H9 (cell line): ENCODE data around the gene SNRNP70. TPM values are rescaled to one million over a fixed set of nuclear protein-coding genes. Genes with fewer than 3 reads are reported as not detected.

Source experiments
- DNase-seq: peaks from one replicate; pipeline ENCODE4 v3.0.0-alpha.2; 2017
- H2AFZ ChIP-seq: one replicate; pipeline ENCODE4 v1.6.1; 2013; ENCODE audit warnings: mild to moderate bottlenecking, low read length, control low read depth, moderate library complexity
- H2AK5ac ChIP-seq: 2 replicates; pipeline ENCODE4 v1.6.1; 2013; ENCODE audit warnings: low read length, control low read depth, mixed read lengths; ENCODE audit not compliant: insufficient read length
- H2BK120ac ChIP-seq: one replicate; pipeline ENCODE4 v1.6.1; 2013; ENCODE audit warnings: low read depth, mild to moderate bottlenecking, low read length, control low read depth, inconsistent platforms; ENCODE audit not compliant: poor library complexity, severe bottlenecking
- H2BK12ac ChIP-seq: 2 replicates; pipeline ENCODE4 v1.6.1; 2013; ENCODE audit warnings: low read length, control low read depth, mixed read lengths, low read depth; ENCODE audit not compliant: insufficient read length
- H2BK15ac ChIP-seq: 2 replicates; pipeline ENCODE4 v1.6.1; 2013; ENCODE audit warnings: low read depth, low read length, control low read depth
- H2BK20ac ChIP-seq: one replicate; pipeline ENCODE4 v1.6.1; 2013; ENCODE audit warnings: low read depth, mild to moderate bottlenecking, low read length, control low read depth, inconsistent platforms; ENCODE audit not compliant: poor library complexity, severe bottlenecking
- H2BK5ac ChIP-seq: 2 replicates; pipeline ENCODE4 v1.6.1; 2013; ENCODE audit warnings: low read length, control low read depth, mixed read lengths; ENCODE audit not compliant: insufficient read length
- H3K14ac ChIP-seq: 2 replicates; pipeline ENCODE4 v1.6.1; 2013; ENCODE audit warnings: low read length, control low read depth; ENCODE audit not compliant: insufficient read depth
- H3K18ac ChIP-seq: 2 replicates; pipeline ENCODE4 v1.6.1; 2013; ENCODE audit warnings: low read depth, mild to moderate bottlenecking, mixed read lengths, low read length, control low read depth; ENCODE audit not compliant: insufficient read length
- H3K23ac ChIP-seq: 2 replicates; pipeline ENCODE4 v1.6.1; 2013; ENCODE audit warnings: low read length, control low read depth, mixed read lengths, low read depth; ENCODE audit not compliant: insufficient read length
- H3K23me2 ChIP-seq: 2 replicates; pipeline ENCODE4 v1.6.1; 2013; ENCODE audit warnings: low read depth, mild to moderate bottlenecking, mixed read lengths, low read length, control low read depth; ENCODE audit not compliant: insufficient read length, poor library complexity, severe bottlenecking
- H3K27ac ChIP-seq: 2 replicates; pipeline ENCODE4 v1.5.1; 2013; ENCODE audit warnings: low read length, control low read depth, mixed read lengths, low read depth; ENCODE audit not compliant: insufficient read length
- H3K27me3 ChIP-seq: 2 replicates; pipeline ENCODE4 v1.6.1; 2013; ENCODE audit warnings: low read length, control low read depth, inconsistent platforms; ENCODE audit not compliant: insufficient read depth
- H3K4ac ChIP-seq: 2 replicates; pipeline ENCODE4 v1.6.1; 2013; ENCODE audit warnings: low read depth, mild to moderate bottlenecking, control low read depth, inconsistent platforms, low read length, moderate library complexity
- H3K4me1 ChIP-seq: 2 replicates; pipeline ENCODE4 v1.6.1; 2013; ENCODE audit warnings: low read length, control low read depth, inconsistent platforms; ENCODE audit not compliant: insufficient read depth
- H3K4me2 ChIP-seq: 2 replicates; pipeline ENCODE4 v1.6.1; 2013; ENCODE audit warnings: low read length, control low read depth, mixed read lengths; ENCODE audit not compliant: insufficient read length, insufficient read depth
- H3K56ac ChIP-seq: 2 replicates; pipeline ENCODE4 v1.6.1; 2013; ENCODE audit warnings: low read depth, mild to moderate bottlenecking, mixed read lengths, low read length, control low read depth; ENCODE audit not compliant: insufficient read length
- H3K79me1 ChIP-seq: 2 replicates; pipeline ENCODE4 v1.6.1; 2013; ENCODE audit warnings: low read depth, mild to moderate bottlenecking, moderate library complexity, low read length, control low read depth, inconsistent platforms; ENCODE audit not compliant: insufficient read depth, poor library complexity, severe bottlenecking
- H3K79me2 ChIP-seq: 2 replicates; pipeline ENCODE4 v1.6.1; 2013; ENCODE audit warnings: low read length, control low read depth, inconsistent platforms; ENCODE audit not compliant: insufficient read depth
- H3K9ac ChIP-seq: 2 replicates; pipeline ENCODE4 v1.6.1; 2013; ENCODE audit warnings: low read length, control low read depth, mixed read lengths; ENCODE audit not compliant: insufficient read length; ENCODE audit errors: extremely low read depth
- H3K9me3 ChIP-seq: one replicate; pipeline ENCODE4 v1.6.1; 2013; ENCODE audit warnings: low read depth, low read length, inconsistent platforms; ENCODE audit not compliant: control insufficient read depth
- H3T11ph ChIP-seq: one replicate; pipeline ENCODE4 v1.6.1; 2013; ENCODE audit warnings: mild to moderate bottlenecking, low read length, control low read depth, inconsistent platforms
- H4K20me1 ChIP-seq: one replicate; pipeline ENCODE4 v1.6.1; 2013; ENCODE audit not compliant: control insufficient read depth, insufficient read length, insufficient read depth
- H4K5ac ChIP-seq: 2 replicates; pipeline ENCODE4 v1.6.1; 2013; ENCODE audit warnings: low read depth, mild to moderate bottlenecking, mixed read lengths, low read length, control low read depth; ENCODE audit not compliant: insufficient read length
- H4K8ac ChIP-seq: replicated peaks from 2 replicates; pipeline ENCODE4 v1.6.1; 2013; ENCODE audit warnings: low read length, control low read depth, mixed read lengths, low read depth; ENCODE audit not compliant: insufficient read length
- H4K91ac ChIP-seq: 2 replicates; pipeline ENCODE4 v1.6.1; 2013; ENCODE audit warnings: low read depth, mild to moderate bottlenecking, moderate library complexity, mixed read lengths, low read length, control low read depth; ENCODE audit not compliant: insufficient read length
- H3K27ac Mint-ChIP-seq, 3 experiments: 2 replicates in 2 of 3; 3 replicates in 1 of 3; pipeline ENCODE4 v1.8.0; 2020 to 2021; ENCODE audit warnings: mixed read lengths in 3 of 3, mild to moderate bottlenecking in 1 of 3, moderate library complexity in 1 of 3
- H3K27me3 Mint-ChIP-seq: 2 replicates; pipeline ENCODE4 v1.8.0; 2021; ENCODE audit warnings: low read depth, mild to moderate bottlenecking, moderate library complexity, mixed read lengths
- H3K36me3 Mint-ChIP-seq, 3 experiments: 2 replicates in 2 of 3; 3 replicates in 1 of 3; pipeline ENCODE4 v1.8.0; 2020 to 2021; ENCODE audit warnings: low read depth in 3 of 3, mixed read lengths in 3 of 3; ENCODE audit not compliant: insufficient read depth in 1 of 3
- H3K4me1 Mint-ChIP-seq, 2 experiments: 2 replicates each; pipeline ENCODE4 v1.8.0; 2020; ENCODE audit warnings: mixed read lengths in 2 of 2
- H3K4me3 Mint-ChIP-seq, 2 experiments: 2 replicates in 1 of 2; 3 replicates in 1 of 2; pipeline ENCODE4 v1.8.0; 2020 to 2021; ENCODE audit warnings: mild to moderate bottlenecking in 2 of 2, mixed read lengths in 2 of 2, moderate library complexity in 1 of 2
- H3K9me3 Mint-ChIP-seq, 2 experiments: 2 replicates in 1 of 2; 3 replicates in 1 of 2; pipeline ENCODE4 v1.8.0; 2020; ENCODE audit warnings: mild to moderate bottlenecking in 2 of 2, mixed read lengths in 2 of 2, moderate library complexity in 1 of 2
- CTCF ChIP-seq: fragments of 200-600 bp; sonication (generic); conservative IDR thresholded peaks from 3 replicates; pipeline ENCODE4 v1.8.0; 2021; ENCODE audit warnings: antibody characterized with exemption, mild to moderate bottlenecking
- WGBS: extraction: QIAGEN DNeasy Blood & Tissue Kit; methylation state at CpG from one replicate; pipeline ENCODE4 v1.1.7; 2013; ENCODE audit warnings: missing lambda C conversion rate, low lambda C conversion rate, mixed read lengths; ENCODE audit not compliant: insufficient read length; ENCODE audit errors: extremely low coverage; 5-methylcytosine and 5-hydroxymethylcytosine counted together
- total RNA-seq: library from RNA; stranded (reverse); gene quantifications from 2 replicates; pipeline ENCODE4 v1.2.1, GENCODE V29; 2021

Gene SNRNP70
- total RNA-seq, 1 experiment from 2014 or later = 295 TPM

GRCh38 chr19:49111218-49111998 is 26.2 kb downstream of the SNRNP70 start:
- no CpG with 5 or more reads among the region's 11 CpGs for WGBS
- peaks cover 17 to 33% of the 10 kb centered on the region in 2 experiments for H3K4me1 Mint-ChIP-seq
- no peaks in the 10 kb centered on the region for H4K20me1 ChIP-seq

More at GRCh38 chr19:49111218-49111998, 26.2 kb downstream of the SNRNP70 start:
- DNase-seq = no peak
- H4K5ac ChIP-seq = no peak overlapping the region
- H3K79me1 ChIP-seq = no peaks in the 10 kb centered on the region
- H3K18ac ChIP-seq = no peak overlapping the region
- no peak overlapping the region for H2AFZ ChIP-seq
- no peak overlapping the region for H3K4me2 ChIP-seq
- H3K14ac ChIP-seq = no peak overlapping the region
- H2AK5ac ChIP-seq = no peak overlapping the region
- H4K91ac ChIP-seq = no peak overlapping the region
- H3K27ac ChIP-seq = no peak overlapping the region
- no peak overlapping the region for H3K4ac ChIP-seq
- no peak overlapping the region for H3K56ac ChIP-seq
- no peak for TF ChIP-seq CTCF
- H3K27me3 ChIP-seq = no peaks in the 10 kb centered on the region
- H3K79me2 ChIP-seq = no peaks in the 10 kb centered on the region
- H3K4me1 ChIP-seq = no peaks in the 10 kb centered on the region
- 0 out of 7 replicates have a peak overlapping the region, but pooled peaks of 1 of the 3 experiments have one; percentile 44 for H3K27ac Mint-ChIP-seq
- H3T11ph ChIP-seq = no peak overlapping the region
- H3K36me3 Mint-ChIP-seq = peaks cover 23 to 29% (median 29%) of the 10 kb centered on the region in 3 experiments
- no peak overlapping the region for H3K23ac ChIP-seq
- no peak overlapping the region for H2BK120ac ChIP-seq
- no peak overlapping the region for H3K9ac ChIP-seq
- peaks cover 8% of the 10 kb centered on the region for H3K27me3 Mint-ChIP-seq
- H3K4me3 Mint-ChIP-seq = no peak overlapping the region
- no peak overlapping the region for H2BK15ac ChIP-seq
- peaks cover 0 to 2% of the 10 kb centered on the region in 2 experiments; a peak in 2 of 5 replicates for H3K9me3 Mint-ChIP-seq
- no peak overlapping the region for H4K8ac ChIP-seq
- no peaks in the 10 kb centered on the region for H3K9me3 ChIP-seq
- no peaks in the 10 kb centered on the region for H3K23me2 ChIP-seq
- H2BK5ac ChIP-seq = no peak overlapping the region
- H2BK12ac ChIP-seq = no peak overlapping the region
- H2BK20ac ChIP-seq = no peak overlapping the region
